ENCODE data around the gene CARS2.

CARS2 gene

DNA sequence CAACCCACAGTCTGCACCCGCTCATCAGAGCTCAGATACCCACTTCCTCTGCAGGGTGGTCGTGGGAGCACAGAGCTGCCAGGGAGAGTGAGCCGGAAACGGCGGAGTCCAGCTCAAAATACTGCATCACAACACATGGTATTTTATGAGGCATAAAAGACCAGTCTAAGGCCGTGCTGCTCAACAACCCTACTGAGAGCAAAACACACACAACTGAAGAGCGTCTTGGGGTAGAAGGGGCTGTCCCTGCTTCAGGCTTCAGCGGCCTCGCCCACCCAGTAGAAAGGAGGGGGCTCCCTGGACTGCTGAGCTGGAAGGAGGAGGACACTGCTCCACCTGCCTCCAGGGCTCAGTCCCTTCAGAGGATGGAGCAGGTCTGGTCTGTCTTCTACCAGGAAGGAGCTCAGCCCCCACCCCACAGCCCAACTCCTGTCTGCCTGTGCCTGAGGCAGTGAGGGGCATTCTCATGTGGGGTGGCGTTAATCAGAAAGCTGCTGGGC lies 53.6 kb downstream of the CARS2 start:
- DNase-seq (ENCODE audit: low read depth in 2 of 2), result no peak

GRCh38 chr13:110651726-110652230 lies 54.1 kb downstream of the CARS2 start:
- DNase-seq (ENCODE audit: low read depth in 2 of 2), result no peak

- DNase-seq (ENCODE audit: low read depth in 2 of 2), result no peak
Measured at GRCh38 chr13:110651271-110651670, 54.6 kb downstream of the CARS2 start.

DNA sequence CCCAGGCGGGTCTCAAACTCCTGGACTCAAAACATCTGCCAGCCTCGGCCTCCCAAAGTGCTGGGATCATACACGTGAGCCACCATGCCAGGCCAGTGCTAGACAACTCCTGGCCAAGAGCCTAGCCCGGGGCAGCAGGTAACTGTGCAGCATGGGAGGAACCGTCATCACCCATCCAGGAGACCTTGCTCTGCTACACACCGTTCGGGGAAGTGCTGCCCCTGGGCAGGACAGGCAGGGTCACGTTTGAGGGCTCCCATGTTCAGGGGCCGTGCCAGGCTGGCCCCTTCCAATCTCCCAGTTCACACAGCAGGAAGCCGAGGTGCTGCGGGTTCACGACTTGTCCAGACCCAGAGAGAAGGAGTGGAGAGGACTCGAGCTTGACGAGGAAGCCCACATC lies 55.5 kb downstream of the CARS2 start:
- no peak for DNase-seq (ENCODE audit: low read depth in 2 of 2)

DNA sequence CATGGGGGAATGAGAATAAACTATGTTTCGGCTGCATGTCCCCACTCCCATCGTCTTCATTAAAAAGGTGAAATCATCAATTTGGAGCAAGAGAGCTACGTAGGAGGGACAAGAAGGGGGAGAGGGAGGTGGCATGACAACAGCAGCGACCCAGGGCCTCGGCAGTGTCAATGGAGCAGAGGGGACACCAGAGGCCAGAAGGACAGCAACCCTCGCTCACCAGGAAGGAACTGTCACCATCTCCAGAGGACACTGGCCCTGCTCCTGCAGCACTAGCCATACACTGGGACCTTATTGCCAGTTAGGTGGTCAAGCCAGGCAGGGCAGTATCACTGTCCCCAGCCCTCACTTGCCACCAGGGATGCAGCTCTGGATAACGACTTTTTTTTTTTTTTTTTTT lies 56.4 kb downstream of the CARS2 start:
- no peak for DNase-seq (ENCODE audit: low read depth in 2 of 2)

DNA sequence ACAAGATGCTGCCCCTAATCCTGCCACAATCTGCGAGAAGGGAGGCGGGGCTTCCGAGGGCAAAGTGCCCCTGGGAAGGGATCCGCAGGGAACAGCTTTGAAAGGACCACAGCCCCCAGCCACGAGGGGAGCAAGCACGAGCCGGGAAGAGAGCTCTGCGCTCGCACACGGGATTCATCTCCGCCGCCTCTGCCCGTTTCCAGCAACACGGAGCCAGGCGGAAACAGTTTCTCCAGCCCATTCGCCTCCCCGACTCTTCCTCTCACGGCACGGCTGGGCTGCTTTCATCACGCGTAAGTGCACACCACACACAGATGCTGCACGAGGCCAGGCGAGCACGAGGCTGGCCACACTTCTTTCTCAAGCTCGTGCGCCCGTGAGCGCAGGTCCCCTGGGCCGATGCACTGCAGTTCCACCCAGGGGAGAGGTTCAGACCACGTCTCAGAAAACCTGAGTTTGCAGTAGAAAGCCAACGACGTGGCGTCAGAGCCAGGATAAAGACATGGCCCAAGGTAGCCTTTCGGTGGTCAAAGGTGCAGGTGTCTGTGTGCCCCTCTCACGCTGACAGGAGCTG lies 57.0 kb downstream of the CARS2 start:
- DNase-seq (ENCODE audit: low read depth in 2 of 2), result no peak

DNA sequence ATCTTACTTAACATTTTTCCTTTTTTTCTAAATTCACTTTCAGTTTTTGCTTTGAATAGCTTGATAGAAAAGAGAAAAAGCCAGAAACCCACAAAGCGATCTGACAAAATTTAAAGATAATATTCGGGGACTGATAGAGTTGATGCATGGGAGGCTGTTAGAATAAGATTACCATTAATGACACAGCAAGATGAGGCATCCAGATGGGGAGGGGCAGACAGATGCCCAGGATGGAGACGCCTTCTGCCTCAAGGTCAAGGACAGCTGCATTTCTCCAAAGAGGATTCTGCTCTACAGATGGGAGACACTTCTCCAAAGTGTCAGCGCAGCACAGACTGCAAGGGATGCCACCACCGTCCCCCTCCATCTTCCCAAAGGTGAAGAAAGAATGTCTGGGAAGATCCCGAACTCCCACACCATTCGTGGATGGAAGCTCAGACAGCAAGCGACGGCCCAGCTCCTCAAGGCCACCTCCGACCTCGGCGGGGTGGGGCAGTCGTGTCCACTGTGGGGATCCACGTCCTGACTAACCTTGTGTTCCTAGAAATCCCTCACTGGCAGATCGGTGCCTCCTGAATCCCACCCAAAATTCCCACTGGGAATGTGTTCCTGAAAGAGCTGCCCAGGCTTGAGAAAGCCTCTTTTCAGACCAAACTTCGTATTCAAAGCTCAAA lies 57.6 kb downstream of the CARS2 start:
- no peak for DNase-seq (ENCODE audit: low read depth in 2 of 2)

GRCh38 chr13:110647365-110647737 lies 58.6 kb downstream of the CARS2 start:
- no peak for DNase-seq (ENCODE audit: low read depth in 2 of 2)

DNA sequence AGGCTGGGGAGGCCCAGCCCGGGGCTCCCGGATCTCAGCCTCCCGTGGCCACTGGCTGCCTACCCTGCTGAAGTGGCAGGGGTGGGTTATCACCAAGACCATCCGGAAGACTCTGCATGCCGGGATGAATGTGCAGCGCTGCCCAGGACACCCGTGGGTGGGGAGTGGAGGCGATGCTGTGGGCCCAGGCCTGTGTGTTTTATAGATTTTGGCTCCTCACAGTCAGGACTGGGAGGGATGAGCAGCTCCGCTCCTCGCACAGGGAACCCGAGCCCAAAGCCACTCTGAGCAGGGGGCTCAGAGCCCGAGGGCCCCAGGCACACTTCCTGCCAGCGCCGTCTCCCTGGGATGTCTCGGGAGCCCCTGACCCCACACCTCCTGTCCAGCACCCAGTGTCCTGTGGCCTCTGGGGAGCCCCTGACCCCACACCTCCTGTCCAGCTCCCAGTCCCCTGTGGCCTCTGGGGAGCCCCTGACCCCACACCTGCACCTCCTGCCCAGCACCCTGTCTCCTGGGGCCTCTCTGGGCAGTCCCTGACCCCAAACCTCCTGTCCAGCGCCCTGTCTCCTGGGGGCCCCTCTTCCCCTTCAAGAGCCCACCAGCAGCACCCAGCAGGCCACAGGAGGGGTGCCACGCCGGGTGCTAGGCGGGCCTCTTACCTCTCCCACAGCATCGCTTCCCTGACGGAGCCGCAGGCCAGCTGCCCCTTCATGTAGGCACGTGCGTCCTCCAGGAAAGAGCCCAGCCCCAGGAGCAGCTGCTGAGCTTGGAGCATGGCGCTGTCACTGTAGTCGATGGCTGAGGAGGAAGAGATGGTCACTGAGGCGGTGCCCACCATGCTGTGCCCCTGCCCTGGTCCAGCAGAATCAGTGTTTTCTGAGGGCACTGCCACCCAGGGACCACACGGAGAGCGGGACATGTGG lies 59.2 kb downstream of the CARS2 start:
- DNase-seq (ENCODE audit: low read depth in 2 of 2), result no peak

GRCh38 chr13:110645750-110646149 lies 60.2 kb downstream of the CARS2 start:
- DNase-seq (ENCODE audit: low read depth in 2 of 2), result no peak

DNA sequence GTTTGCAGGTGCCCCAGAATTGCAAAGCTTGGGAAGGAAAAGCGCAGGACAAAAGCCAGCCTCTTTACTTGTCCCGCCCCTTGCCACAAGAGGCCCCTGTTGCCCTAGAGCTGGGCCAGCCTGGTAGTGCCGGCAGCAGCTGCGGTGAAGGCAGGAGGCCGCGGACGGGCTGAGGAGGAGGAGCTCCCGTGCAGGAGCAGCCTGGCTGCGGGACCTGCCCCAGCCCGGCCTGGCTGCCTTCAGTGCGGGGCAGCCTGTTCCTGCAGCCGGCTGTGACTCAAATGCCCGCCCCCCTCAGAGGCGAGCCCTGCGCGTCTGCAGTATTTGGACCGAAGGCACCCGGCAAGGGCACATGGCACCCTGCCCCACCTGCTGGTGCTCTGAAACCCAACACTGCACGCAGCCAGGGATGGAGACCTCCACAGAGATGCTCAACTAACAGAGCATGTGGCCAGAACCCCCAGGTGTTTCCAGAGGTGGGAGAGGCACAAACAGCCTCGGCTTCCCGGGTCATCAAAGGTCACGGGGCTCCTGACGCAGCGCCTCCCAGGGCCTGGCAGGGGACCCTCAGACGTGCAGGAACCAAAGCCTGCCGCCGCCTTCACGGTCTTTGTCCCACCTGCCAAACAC lies 60.9 kb downstream of the CARS2 start:
- DNase-seq (ENCODE audit: low read depth in 2 of 2), result no peak

GRCh38 chr13:110643768-110644421 lies 62.0 kb downstream of the CARS2 start:
- no peak for DNase-seq (ENCODE audit: low read depth in 2 of 2)

- DNase-seq (ENCODE audit: low read depth in 2 of 2), result no peak
Measured at GRCh38 chr13:110643324-110643723, 62.6 kb downstream of the CARS2 start.

- DNase-seq (ENCODE audit: low read depth in 2 of 2), result no peak
Measured at GRCh38 chr13:110642291-110642981, 63.5 kb downstream of the CARS2 start.

GRCh38 chr13:110641055-110642015 lies 64.6 kb downstream of the CARS2 start:
- DNase-seq (ENCODE audit: low read depth in 2 of 2), result no peak

- no peak for DNase-seq (ENCODE audit: low read depth in 2 of 2)
Measured at GRCh38 chr13:110640591-110641029, 65.3 kb downstream of the CARS2 start.

- DNase-seq (ENCODE audit: low read depth in 2 of 2), result no peak
Measured at GRCh38 chr13:110639935-110640334, 66.0 kb downstream of the CARS2 start.

- DNase-seq (ENCODE audit: low read depth in 2 of 2), result no peak
Measured at GRCh38 chr13:110638814-110639806, 66.8 kb downstream of the CARS2 start.
